GM12878 (cell line): ENCODE data around the gene NFATC3. TPM values are rescaled to one million over a fixed set of nuclear protein-coding genes. Genes with fewer than 3 reads are reported as not detected.

Experiments used
- ATF7 ChIP-seq: fragments of 450-650 bp; IDR thresholded peaks from 2 replicates; pipeline ENCODE4 v1.6.1; 2016; ENCODE audit warnings: low read depth, mild to moderate bottlenecking
- BCLAF1 ChIP-seq: fragments of 450-650 bp; IDR thresholded peaks from 2 replicates; pipeline ENCODE4 v1.6.1; 2017; ENCODE audit warnings: antibody characterized with exemption, mild to moderate bottlenecking, moderate library complexity
- CBX3 ChIP-seq: fragments of 200-600 bp; sonication (generic); IDR thresholded peaks from 2 replicates; pipeline ENCODE4 v1.6.1; 2016; ENCODE audit warnings: low read depth, borderline replicate concordance
- EED ChIP-seq: sonication (generic); IDR thresholded peaks from 2 replicates; pipeline ENCODE4 v1.6.1; 2016; ENCODE audit warnings: antibody characterized with exemption, low read depth
- ETV6 ChIP-seq, 2 experiments: fragments of 450-650 bp in 1 of 2; IDR thresholded peaks in 1 of 2; conservative IDR thresholded peaks in 1 of 2; 2 replicates each; pipeline ENCODE4 v1.6.1; 2014; ENCODE audit warnings: antibody characterized with exemption in 1 of 2, borderline replicate concordance in 1 of 2, low read depth in 1 of 2, mild to moderate bottlenecking in 1 of 2, moderate library complexity in 1 of 2
- IRF3 ChIP-seq: fragments of 450-650 bp; IDR thresholded peaks from 2 replicates; pipeline ENCODE4 v1.6.1; 2014; ENCODE audit warnings: mild to moderate bottlenecking
- IRF4 ChIP-seq: IDR thresholded peaks from 2 replicates; pipeline ENCODE4 v1.6.1; 2011; ENCODE audit warnings: low read depth, low read length
- NBN ChIP-seq: fragments of 450-650 bp; IDR thresholded peaks from 2 replicates; pipeline ENCODE4 v1.6.1; 2016
- PAX8 ChIP-seq: fragments of 450-650 bp; IDR thresholded peaks from 2 replicates; pipeline ENCODE4 v1.6.1; 2017; ENCODE audit warnings: mild to moderate bottlenecking, moderate library complexity
- RUNX3 ChIP-seq: IDR thresholded peaks from 2 replicates; pipeline ENCODE4 v1.6.1; 2012; ENCODE audit warnings: low read length, inconsistent platforms
- SRF ChIP-seq, 2 experiments: IDR thresholded peaks; 2 replicates each; pipeline ENCODE4 v1.6.1; 2011; ENCODE audit warnings: low read depth in 2 of 2, low read length in 2 of 2, mild to moderate bottlenecking in 1 of 2, moderate library complexity in 1 of 2
- TCF3 ChIP-seq: IDR thresholded peaks from 2 replicates; pipeline ENCODE4 v1.6.1; 2012; ENCODE audit warnings: low read depth, mild to moderate bottlenecking, low read length, borderline replicate concordance; ENCODE audit not compliant: insufficient read depth
- WRNIP1 ChIP-seq: IDR thresholded peaks from 2 replicates; pipeline ENCODE4 v1.6.1; 2011; ENCODE audit warnings: low read depth, low read length, improper control_type of control experiment, borderline replicate concordance
- YY1 ChIP-seq: IDR thresholded peaks from 2 replicates; pipeline ENCODE4 v1.6.1; 2011; ENCODE audit warnings: low read depth, mild to moderate bottlenecking, low read length
- ZNF24 ChIP-seq: fragments of 450-650 bp; IDR thresholded peaks from 2 replicates; pipeline ENCODE4 v1.6.1; 2017; ENCODE audit warnings: antibody characterized with exemption, mild to moderate bottlenecking
- ZNF592 ChIP-seq: fragments of 450-650 bp; IDR thresholded peaks from 2 replicates; pipeline ENCODE4 v1.6.1; 2017; ENCODE audit warnings: mild to moderate bottlenecking, moderate library complexity
- polyA plus RNA-seq, 11 experiments: library from polyadenylated mRNA; depleted of rRNA in 4 of 11; unstranded in 6 of 11; stranded (reverse) in 5 of 11; fragments of >200 nt; fragmentation: Nextera tagmentation in 4 of 11; fragmentation: Illumina TruSeq in 1 of 11; extraction: Ambion mirVana in 4 of 11; extraction: Trizol in 1 of 11; gene quantifications; 1 replicate in 1 of 11; 2 replicates in 10 of 11; pipeline versions ENCODE4 v1.2.1 to v1.2.3, GENCODE V29; 2011 to 2016; ENCODE audit warnings: inconsistent platforms in 2 of 11, missing spikeins in 2 of 11, low read depth in 1 of 11
- total RNA-seq, 4 experiments: library from RNA; depleted of rRNA in 3 of 4; stranded (reverse); fragments of >200 nt in 3 of 4; fragmentation: Illumina TruSeq in 1 of 4; extraction: Trizol in 1 of 4; gene quantifications; 2 replicates each; pipeline versions ENCODE4 v1.2.1 to v1.2.3, GENCODE V29; 2013 to 2021

The NFATC3 gene
- total and polyA plus RNA-seq, 10 of the 15 experiments (the other 5 are each of a cell fraction or from before 2014, with no cell fraction given), result 4.2 to 37.6 (median 24.9) TPM

GRCh38 chr16:68257251-68257905 is 172.2 kb downstream of the NFATC3 start (continued):
- TF ChIP-seq ETV6 (conservative IDR thresholded peaks at IDR 0.05 in 1 of 2, IDR thresholded peaks at IDR 0.05 in 1 of 2; ENCODE audit: borderline replicate concordance in 1 of 2, low read depth in 1 of 2) (no peak), SRF (IDR thresholded peaks at IDR 0.05; ENCODE audit: low read depth in 2 of 2, low read length in 2 of 2) (peak in 1 of 2 experiments; percentile 59; a peak in 1 of 4 replicates), IRF4 (no peak), BCLAF1 (no peak), PAX8 (no peak), ZNF592 (no peak), CBX3 (no peak), TCF3 (peak; percentile 66; the same call in 1 of the 2 replicates), ATF7 (no peak), EED (peak; percentile 44; the same call in 1 of the 2 replicates), RUNX3 (peak; percentile 4; the same call in 1 of the 2 replicates), NBN (no peak), WRNIP1 (no peak), YY1 (no peak), IRF3 (no peak), ZNF24 (no peak)
